K562 (cell line): ENCODE data around the gene FAF2. TPM values are rescaled to one million over a fixed set of nuclear protein-coding genes. Genes with fewer than 3 reads are reported as not detected.

Experiments used
- BCOR ChIP-seq: fragments of 450-650 bp; IDR thresholded peaks from 2 replicates; pipeline ENCODE4 v1.6.1; 2016
- BRD9 ChIP-seq: fragments of 450-650 bp; IDR thresholded peaks from 2 replicates; pipeline ENCODE4 v1.6.1; 2018; ENCODE audit warnings: low read depth; ENCODE audit not compliant: partially characterized antibody
- CSDE1 ChIP-seq, 2 experiments: fragments of 450-650 bp; IDR thresholded peaks; 2 replicates each; pipeline ENCODE4 v1.6.1; 2016; ENCODE audit warnings: mild to moderate bottlenecking in 1 of 2
- ELF1 ChIP-seq: fragments of 200-800 bp; sonication (Bioruptor generic); IDR thresholded peaks from 2 replicates; pipeline ENCODE4 v1.6.1; 2016; ENCODE audit warnings: missing genetic modification characterization, missing compliant biosample characterization
- HNRNPL ChIP-seq: fragments of 200-400 bp; formaldehyde crosslinking; IDR thresholded peaks from 2 replicates; pipeline ENCODE4 v1.6.1; 2017; ENCODE audit warnings: low read depth, mild to moderate bottlenecking, low read length
- KAT2B ChIP-seq: IDR thresholded peaks from one replicate; pipeline ENCODE4 v1.6.1; 2012; ENCODE audit warnings: low read depth, mild to moderate bottlenecking, control low read depth, inconsistent platforms, low read length, moderate library complexity
- KLF16 ChIP-seq: IDR thresholded peaks from 2 replicates; pipeline ENCODE4 v1.6.1; 2016; ENCODE audit warnings: antibody characterized with exemption
- MEIS2 ChIP-seq: fragments of 450-650 bp; IDR thresholded peaks from 2 replicates; pipeline ENCODE4 v1.6.1; 2014; ENCODE audit warnings: mild to moderate bottlenecking; ENCODE audit not compliant: partially characterized antibody
- MTA1 ChIP-seq: fragments of 450-650 bp; IDR thresholded peaks from 2 replicates; pipeline ENCODE4 v1.6.1; 2017; ENCODE audit warnings: borderline replicate concordance
- NFXL1 ChIP-seq: fragments of 450-650 bp; formaldehyde crosslinking; IDR thresholded peaks from 2 replicates; pipeline ENCODE4 v1.4.0; 2021; ENCODE audit warnings: mild to moderate bottlenecking
- PCBP1 ChIP-seq: fragments of 200-400 bp; formaldehyde crosslinking; IDR thresholded peaks from 2 replicates; pipeline ENCODE4 v1.6.1; 2018; ENCODE audit warnings: mild to moderate bottlenecking, low read depth, low read length; ENCODE audit not compliant: poor library complexity, severe bottlenecking
- SMAD1 ChIP-seq: fragments of 150-350 bp; IDR thresholded peaks from 2 replicates; pipeline ENCODE4 v1.6.1; 2014; ENCODE audit warnings: low read length, low read depth; ENCODE audit not compliant: partially characterized antibody
- SPI1 ChIP-seq: IDR thresholded peaks from 2 replicates; pipeline ENCODE4 v1.6.1; 2011; ENCODE audit warnings: low read depth, low read length, control low read depth, borderline replicate concordance
- TGIF2 ChIP-seq: sonication (generic); formaldehyde crosslinking; IDR thresholded peaks from 2 replicates; pipeline ENCODE4 v1.8.1; 2022; ENCODE audit warnings: mild to moderate bottlenecking, missing genetic modification reagents, moderate library complexity
- TRIM24 ChIP-seq, 2 experiments: fragments of 450-650 bp; IDR thresholded peaks; 2 replicates each; pipeline ENCODE4 v1.6.1; 2016
- TRIM25 ChIP-seq: fragments of 450-650 bp; IDR thresholded peaks from 2 replicates; pipeline ENCODE4 v1.7.0; 2016; ENCODE audit warnings: borderline replicate concordance
- ZBTB43 ChIP-seq: sonication (generic); formaldehyde crosslinking; IDR thresholded peaks from 2 replicates; pipeline ENCODE4 v1.8.0; 2023; ENCODE audit warnings: mild to moderate bottlenecking, missing genetic modification reagents
- ZBTB8A ChIP-seq: fragments of 450-650 bp; IDR thresholded peaks from 2 replicates; pipeline ENCODE4 v1.6.1; 2018; ENCODE audit warnings: mild to moderate bottlenecking, moderate library complexity; ENCODE audit not compliant: partially characterized antibody
- ZNF224 ChIP-seq: sonication (generic); formaldehyde crosslinking; IDR thresholded peaks from 2 replicates; pipeline ENCODE4 v1.8.0; 2022; ENCODE audit warnings: mild to moderate bottlenecking, missing genetic modification reagents
- polyA plus RNA-seq, 8 experiments: library from polyadenylated mRNA; depleted of rRNA in 4 of 8; stranded (reverse) in 5 of 8; unstranded in 3 of 8; fragments of >200 nt; fragmentation: Nextera tagmentation in 2 of 8; fragmentation: Illumina TruSeq in 1 of 8; extraction: Ambion mirVana in 2 of 8; extraction: Trizol in 1 of 8; gene quantifications; 2 replicates each; pipeline versions ENCODE4 v1.2.1 to v1.2.3, GENCODE V29; 2011 to 2014; ENCODE audit warnings: inconsistent platforms in 1 of 8, missing spikeins in 1 of 8
- total RNA-seq, 7 experiments: library from RNA; depleted of rRNA in 6 of 7; stranded (reverse); fragments of >200 nt in 6 of 7; fragmentation: Illumina TruSeq in 2 of 7; extraction: Trizol in 2 of 7; gene quantifications; 2 replicates each; pipeline versions ENCODE4 v1.2.1 to v1.2.3, GENCODE V29; 2011 to 2021; ENCODE audit warnings: low replicate concordance in 1 of 7
- TF ChIP-seq, protein P1 (sequence below): IDR thresholded peaks from 2 replicates; pipeline ENCODE4 v1.6.1; 2011; ENCODE audit not compliant: insufficient read length; ENCODE audit errors: extremely low read depth

FAF2 gene
- total and polyA plus RNA-seq, 9 of the 15 experiments (the other 6 are each of a cell fraction or from before 2014, with no cell fraction given): 25.0 to 44.6 (median 36.1) TPM

- TF ChIP-seq NFXL1 (no peak), BRD9 (no peak), MEIS2 (no peak), SPI1 (peak; percentile 71), CSDE1 (IDR thresholded peaks at IDR 0.05) (no peak), PCBP1 (no peak), KAT2B (no peak), ZBTB43 (CRISPR knock-in tag) (0 out of 2 replicates have a peak, but pooled peaks have one; percentile 7), ZNF224 (CRISPR knock-in tag) (no peak), TRIM25 (no peak), SMAD1 (no peak), TGIF2 (CRISPR knock-in tag) (no peak), KLF16 (no peak), BCOR (peak; percentile 25; the same call in 1 of the 2 replicates), TRIM24 (IDR thresholded peaks at IDR 0.05) (no peak), ELF1 (tag) (peak; percentile 65; the same call in 1 of the 2 replicates), ZBTB8A (no peak), HNRNPL (no peak), MTA1 (no peak)
- TF ChIP-seq, protein P1, sequence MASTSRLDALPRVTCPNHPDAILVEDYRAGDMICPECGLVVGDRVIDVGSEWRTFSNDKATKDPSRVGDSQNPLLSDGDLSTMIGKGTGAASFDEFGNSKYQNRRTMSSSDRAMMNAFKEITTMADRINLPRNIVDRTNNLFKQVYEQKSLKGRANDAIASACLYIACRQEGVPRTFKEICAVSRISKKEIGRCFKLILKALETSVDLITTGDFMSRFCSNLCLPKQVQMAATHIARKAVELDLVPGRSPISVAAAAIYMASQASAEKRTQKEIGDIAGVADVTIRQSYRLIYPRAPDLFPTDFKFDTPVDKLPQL: no peak
Measured at GRCh38 chr5:176536132-176536901, 88.1 kb downstream of the FAF2 start (continued).
